MCF 10A (cell line): Measurements from ENCODE around the gene KNSTRN. TPM values are rescaled to one million over a fixed set of nuclear protein-coding genes. Genes with fewer than 3 reads are reported as not detected.

Source experiments
- BruUV-seq: library from RNA; stranded (reverse); fragments of 400-500 nt; replicated peaks from 2 replicates; lab custom pipeline; 2021; lab: Mats Ljungman, UMichigan
- CTCF ChIA-PET: fragments of 300-600 bp; sonication (Branson Sonifier 250); formaldehyde crosslinking; extraction: SDS; loops from one replicate; lab custom pipeline; 2021; ENCODE audit warnings: antibody characterized with exemption, inconsistent platforms; lab: Yijun Ruan, JAX
- POLR2A ChIA-PET: fragments of 300-600, 350-650 bp; sonication (Branson Sonifier 250); formaldehyde crosslinking; extraction: SDS; loops from one replicate; lab custom pipeline; 2020; ENCODE audit warnings: antibody characterized with exemption, inconsistent platforms; lab: Yijun Ruan, JAX
- DNase-seq: peaks from one replicate; pipeline ENCODE4 v3.0.0-alpha.2; 2018; ENCODE audit not compliant: unreplicated experiment
- H3K27ac Mint-ChIP-seq: one replicate; pipeline ENCODE4 v1.8.0; 2022; ENCODE audit warnings: mild to moderate bottlenecking, low read depth, mixed read lengths; ENCODE audit not compliant: unreplicated experiment
- H3K27me3 Mint-ChIP-seq: one replicate; pipeline ENCODE4 v1.8.0; 2022; ENCODE audit warnings: mixed read lengths; ENCODE audit not compliant: insufficient read depth, unreplicated experiment
- H3K36me3 Mint-ChIP-seq: one replicate; pipeline ENCODE4 v1.8.0; 2022; ENCODE audit warnings: mild to moderate bottlenecking, moderate library complexity, mixed read lengths; ENCODE audit not compliant: insufficient read depth, unreplicated experiment
- H3K4me1 Mint-ChIP-seq: one replicate; pipeline ENCODE4 v1.8.0; 2022; ENCODE audit warnings: mixed read lengths; ENCODE audit not compliant: insufficient read depth, unreplicated experiment
- H3K4me3 Mint-ChIP-seq: one replicate; pipeline ENCODE4 v1.8.0; 2022; ENCODE audit warnings: mild to moderate bottlenecking, moderate library complexity, mixed read lengths; ENCODE audit not compliant: unreplicated experiment
- H3K9me3 Mint-ChIP-seq: one replicate; pipeline ENCODE4 v1.8.0; 2022; ENCODE audit warnings: mixed read lengths; ENCODE audit not compliant: unreplicated experiment
- intact Hi-C: fragments of 100-400 bp; cut with micrococcal nuclease; formaldehyde crosslinking; loops from 2 replicates; pipeline ENCODE4 v1.14.1; 2022
- total RNA-seq: library from RNA; stranded (reverse); gene quantifications from 2 replicates; pipeline ENCODE4 v1.2.3, GENCODE V29; 2022
- TF ChIP-seq, protein P1 (sequence below): fragments of 200-600 bp; IDR thresholded peaks from one replicate; pipeline ENCODE4 v1.8.0; 2022; ENCODE audit warnings: antibody characterized with exemption, mild to moderate bottlenecking; ENCODE audit not compliant: unreplicated experiment

KNSTRN gene
- total RNA-seq, 1 experiment from 2014 or later: 47.4 TPM

- BruUV-seq: no TSS peak
- POLR2A ChIA-PET: interaction anchor here (1.1 to 4.2 kb wide), 9 partner anchors 11 to 404 kb away, joined by 3 to 16 read pairs (median 4); partner anchors contain the start of gene RPUSD2
- TF ChIP-seq, protein P1, sequence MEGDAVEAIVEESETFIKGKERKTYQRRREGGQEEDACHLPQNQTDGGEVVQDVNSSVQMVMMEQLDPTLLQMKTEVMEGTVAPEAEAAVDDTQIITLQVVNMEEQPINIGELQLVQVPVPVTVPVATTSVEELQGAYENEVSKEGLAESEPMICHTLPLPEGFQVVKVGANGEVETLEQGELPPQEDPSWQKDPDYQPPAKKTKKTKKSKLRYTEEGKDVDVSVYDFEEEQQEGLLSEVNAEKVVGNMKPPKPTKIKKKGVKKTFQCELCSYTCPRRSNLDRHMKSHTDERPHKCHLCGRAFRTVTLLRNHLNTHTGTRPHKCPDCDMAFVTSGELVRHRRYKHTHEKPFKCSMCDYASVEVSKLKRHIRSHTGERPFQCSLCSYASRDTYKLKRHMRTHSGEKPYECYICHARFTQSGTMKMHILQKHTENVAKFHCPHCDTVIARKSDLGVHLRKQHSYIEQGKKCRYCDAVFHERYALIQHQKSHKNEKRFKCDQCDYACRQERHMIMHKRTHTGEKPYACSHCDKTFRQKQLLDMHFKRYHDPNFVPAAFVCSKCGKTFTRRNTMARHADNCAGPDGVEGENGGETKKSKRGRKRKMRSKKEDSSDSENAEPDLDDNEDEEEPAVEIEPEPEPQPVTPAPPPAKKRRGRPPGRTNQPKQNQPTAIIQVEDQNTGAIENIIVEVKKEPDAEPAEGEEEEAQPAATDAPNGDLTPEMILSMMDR: no peak
- H3K4me1 Mint-ChIP-seq: peaks cover 34% of the 10 kb centered on the region
- H3K27me3 Mint-ChIP-seq: no peaks in the 10 kb centered on the region
- H3K4me3 Mint-ChIP-seq: peak overlapping the region; percentile 73
- CTCF ChIA-PET: interaction anchor here (0.7 to 1.6 kb wide), 5 partner anchors 8 to 225 kb away, joined by 3 to 6 read pairs (median 3); no protein-coding TSS in a partner anchor
- no peak for DNase-seq
- H3K36me3 Mint-ChIP-seq: no peaks in the 10 kb centered on the region
- H3K9me3 Mint-ChIP-seq: no peaks in the 10 kb centered on the region
- peak overlapping the region; percentile 16 for H3K27ac Mint-ChIP-seq
- intact Hi-C loops: loop anchor here (2.0 to 10.0 kb wide), 2 partner anchors 65 to 123 kb away; partner anchors contain the start of genes CCDC32 and RPUSD2
Observed at GRCh38 chr15:40441565-40442531, 59.3 kb downstream of the KNSTRN start.

DNA sequence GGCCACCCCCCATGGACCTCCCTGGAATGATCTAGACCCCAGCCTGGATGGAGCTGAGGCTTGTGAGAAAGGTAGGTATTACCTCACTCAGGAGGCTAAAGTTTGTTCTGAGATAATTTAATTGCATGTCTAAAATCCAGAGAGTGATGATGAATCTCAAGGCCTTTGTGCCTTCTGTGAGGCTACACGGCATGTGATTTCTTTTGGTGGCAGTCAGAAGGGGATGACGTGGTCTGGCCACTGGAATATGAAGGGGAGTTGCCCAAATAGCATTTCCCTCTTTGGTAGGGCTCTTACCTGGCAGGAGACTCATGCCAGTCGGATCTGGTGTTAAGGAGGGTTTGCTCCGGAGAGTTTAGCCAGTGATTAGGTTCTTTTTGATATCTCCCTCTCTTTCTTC lies 60.7 kb downstream of the KNSTRN start:
- TF ChIP-seq, protein P1: no peak
- CTCF ChIA-PET: interaction anchor here (0.6 to 1.5 kb wide), 4 partner anchors 22 to 146 kb away, joined by 3 to 5 read pairs (median 3); no protein-coding TSS in a partner anchor
- Mint-ChIP-seq H3K9me3 (no peaks in the 10 kb centered on the region), H3K4me3 (peak overlapping the region; percentile 73), H3K27me3 (no peaks in the 10 kb centered on the region), H3K4me1 (peaks cover 33% of the 10 kb centered on the region), H3K36me3 (no peaks in the 10 kb centered on the region), H3K27ac (no peak overlapping the region)
- intact Hi-C loops: loop anchor here (10.0 kb wide), 1 partner anchor 122 kb away; the partner anchor contains the start of genes CCDC32 and RPUSD2
- POLR2A ChIA-PET: interaction anchor here (1.6 to 4.6 kb wide), 4 partner anchors 12 to 403 kb away, joined by 3 to 25 read pairs (median 15); partner anchors contain the start of gene RPUSD2
- no peak for DNase-seq
- no TSS peak for BruUV-seq

DNA sequence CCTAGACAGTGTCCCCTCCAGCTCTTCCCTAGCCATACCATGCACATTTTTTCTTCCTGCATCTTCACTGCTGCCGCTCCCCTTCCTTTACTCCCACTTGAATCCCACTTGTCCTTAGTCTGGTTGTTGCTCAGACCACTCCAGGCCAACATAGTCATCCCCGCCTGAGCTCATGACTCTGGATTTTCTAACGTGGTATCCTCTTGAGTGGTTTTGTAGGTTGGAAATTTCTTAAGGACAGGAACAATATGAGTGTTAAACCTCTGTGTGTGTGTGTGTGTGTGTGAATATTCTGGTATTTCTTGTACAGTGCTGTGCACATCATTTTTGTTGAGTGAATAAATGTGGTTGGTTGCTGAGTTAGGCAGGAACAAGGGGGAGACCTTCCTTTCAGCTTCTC lies 61.3 kb downstream of the KNSTRN start:
- CTCF ChIA-PET: interaction anchor here (0.6 to 1.5 kb wide), 3 partner anchors 9 to 146 kb away, joined by 3 to 5 read pairs (median 4); no protein-coding TSS in a partner anchor
- no peak for DNase-seq
- TF ChIP-seq, protein P1: no peak
- Mint-ChIP-seq H3K4me1 (peaks cover 33% of the 10 kb centered on the region), H3K36me3 (no peaks in the 10 kb centered on the region), H3K27me3 (no peaks in the 10 kb centered on the region), H3K27ac (no peak overlapping the region), H3K9me3 (no peaks in the 10 kb centered on the region), H3K4me3 (peak overlapping the region; percentile 17)
- no TSS peak for BruUV-seq
- POLR2A ChIA-PET: interaction anchor here (1.2 to 4.6 kb wide), 2 partner anchors 12 to 25 kb away, joined by 3 to 25 read pairs; no protein-coding TSS in a partner anchor
- intact Hi-C loops: loop anchor here (10.0 kb wide), 1 partner anchor 121 kb away; the partner anchor contains the start of genes CCDC32 and RPUSD2

Other genes with a start within 250 kb of the KNSTRN start
- gene BUB1B, start 221.7 kb upstream of the KNSTRN start, total RNA-seq: 24.4 and 30.9 TPM in 2 replicates
- 9.3 and 9.5 TPM in 2 replicates for gene PAK6, start 143.7 kb upstream of the KNSTRN start, total RNA-seq
- gene ANKRD63, start 99.7 kb upstream of the KNSTRN start, total RNA-seq: not detected in 2 replicates
- 0.15 and 0.84 TPM in 2 replicates for gene PLCB2, start 74.8 kb upstream of the KNSTRN start, total RNA-seq
- gene INAFM2, start 59.0 kb upstream of the KNSTRN start, total RNA-seq: 14.9 and 15.7 TPM in 2 replicates
- 36.0 and 45.3 TPM in 2 replicates for gene CCDC9B, start 41.8 kb upstream of the KNSTRN start, total RNA-seq
- not detected in 2 replicates for gene PHGR1, start 31.7 kb upstream of the KNSTRN start, total RNA-seq
- 1.8 and 2.1 TPM in 2 replicates for gene DISP2, start 24.5 kb upstream of the KNSTRN start, total RNA-seq
- gene IVD, start 23.1 kb downstream of the KNSTRN start, total RNA-seq: 53.8 and 61.6 TPM in 2 replicates
- 14.9 and 15.1 TPM in 2 replicates for gene BAHD1, start 58.2 kb downstream of the KNSTRN start, total RNA-seq
- gene CHST14, start 88.3 kb downstream of the KNSTRN start, total RNA-seq: 5.8 and 7.3 TPM in 2 replicates
- 17.9 and 18.1 TPM in 2 replicates for gene CCDC32, start 182.3 kb downstream of the KNSTRN start, total RNA-seq
- gene RPUSD2, start 186.6 kb downstream of the KNSTRN start, total RNA-seq: 13.4 and 13.9 TPM in 2 replicates
- gene KNL1, start 211.5 kb downstream of the KNSTRN start, total RNA-seq: 7.9 and 11.4 TPM in 2 replicates